ENCODE measurements around the gene MIER2.

MIER2 gene

DNA sequence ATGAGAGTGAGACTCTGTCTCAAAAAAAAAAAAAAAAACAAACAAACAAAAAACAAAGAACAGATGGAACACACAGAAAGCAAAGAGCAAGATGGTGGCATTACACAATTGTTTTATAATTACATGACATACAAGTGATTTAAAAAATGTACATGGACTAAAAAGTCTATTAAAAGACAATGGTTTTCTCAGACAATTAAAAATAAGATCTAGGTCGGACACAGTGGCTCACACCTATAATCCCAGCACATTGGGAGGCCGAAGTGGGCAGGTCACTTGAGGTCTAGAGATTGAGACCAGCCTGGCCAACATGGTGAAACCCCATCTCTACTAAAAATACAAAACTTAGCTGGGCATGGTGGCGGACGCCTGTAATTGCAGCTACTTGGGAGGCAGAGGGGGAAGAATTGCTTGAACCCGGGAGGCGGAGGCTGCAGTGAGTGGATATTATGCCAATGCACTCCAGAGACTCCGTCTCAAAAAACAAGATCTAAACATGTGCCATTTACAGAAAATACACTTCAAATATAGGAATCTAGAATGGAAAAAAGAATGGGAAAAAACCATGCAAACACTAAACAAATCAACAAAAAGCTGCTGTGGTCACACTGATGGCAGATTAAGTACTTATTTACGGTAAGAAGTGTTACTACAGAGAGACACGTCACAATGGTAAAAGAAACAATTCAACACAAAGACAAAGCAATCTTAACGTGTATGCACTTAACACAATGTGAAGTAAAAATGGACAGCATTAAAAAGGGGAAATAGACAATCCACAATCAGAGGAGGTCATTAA, 26.7 kb downstream of the MIER2 start:
- Histone ChIP-seq H3K27ac (replicated peaks) (no peak overlapping the region), H3K27me3 (ENCODE audit: insufficient read depth, poor library complexity, severe bottlenecking) (no peaks in the 10 kb centered on the region), H3K4me3 (replicated peaks; ENCODE audit: insufficient read depth, low read length) (no peak overlapping the region)
- no peak for DNase-seq (ENCODE audit: low read depth in 1 of 2, low spot score in 1 of 2)
- no peak for TF ChIP-seq GABPA (IDR thresholded peaks at IDR 0.05; ENCODE audit: low read depth)
- no peak for TF ChIP-seq SPI1 (IDR thresholded peaks at IDR 0.05; ENCODE audit: borderline replicate concordance, low read depth)
- TF ChIP-seq REST (IDR thresholded peaks at IDR 0.05; ENCODE audit: insufficient replicate concordance, low read depth), result no peak
- TF ChIP-seq, protein P1, sequence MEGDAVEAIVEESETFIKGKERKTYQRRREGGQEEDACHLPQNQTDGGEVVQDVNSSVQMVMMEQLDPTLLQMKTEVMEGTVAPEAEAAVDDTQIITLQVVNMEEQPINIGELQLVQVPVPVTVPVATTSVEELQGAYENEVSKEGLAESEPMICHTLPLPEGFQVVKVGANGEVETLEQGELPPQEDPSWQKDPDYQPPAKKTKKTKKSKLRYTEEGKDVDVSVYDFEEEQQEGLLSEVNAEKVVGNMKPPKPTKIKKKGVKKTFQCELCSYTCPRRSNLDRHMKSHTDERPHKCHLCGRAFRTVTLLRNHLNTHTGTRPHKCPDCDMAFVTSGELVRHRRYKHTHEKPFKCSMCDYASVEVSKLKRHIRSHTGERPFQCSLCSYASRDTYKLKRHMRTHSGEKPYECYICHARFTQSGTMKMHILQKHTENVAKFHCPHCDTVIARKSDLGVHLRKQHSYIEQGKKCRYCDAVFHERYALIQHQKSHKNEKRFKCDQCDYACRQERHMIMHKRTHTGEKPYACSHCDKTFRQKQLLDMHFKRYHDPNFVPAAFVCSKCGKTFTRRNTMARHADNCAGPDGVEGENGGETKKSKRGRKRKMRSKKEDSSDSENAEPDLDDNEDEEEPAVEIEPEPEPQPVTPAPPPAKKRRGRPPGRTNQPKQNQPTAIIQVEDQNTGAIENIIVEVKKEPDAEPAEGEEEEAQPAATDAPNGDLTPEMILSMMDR (IDR thresholded peaks at IDR 0.05; ENCODE audit: insufficient read depth, low read length), result no peak
- no peak for TF ChIP-seq POLR2AphosphoS5 (IDR thresholded peaks at IDR 0.05; ENCODE audit: low read depth)

DNA sequence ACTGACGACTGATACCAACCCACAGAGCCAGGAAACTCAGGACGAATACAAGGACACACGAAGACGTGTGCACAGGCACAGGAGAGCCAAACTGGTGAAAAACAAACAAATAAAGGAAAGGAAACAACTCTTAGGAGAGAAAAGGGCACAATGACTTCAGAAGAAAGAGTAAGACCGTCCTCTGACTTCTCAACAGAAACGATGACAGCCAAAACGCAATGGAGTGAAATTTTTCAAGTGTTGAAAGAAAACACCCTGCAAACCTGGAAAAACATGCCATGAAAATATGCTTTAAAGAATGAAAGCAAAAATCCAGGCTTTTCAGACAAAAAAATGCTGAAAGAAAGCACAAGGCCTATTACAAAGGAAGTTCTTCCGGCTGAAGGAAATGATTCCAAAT, 28.8 kb downstream of the MIER2 start:
- Histone ChIP-seq H3K4me3 (replicated peaks; ENCODE audit: insufficient read depth, low read length) (no peak overlapping the region), H3K27me3 (ENCODE audit: insufficient read depth, poor library complexity, severe bottlenecking) (no peaks in the 10 kb centered on the region), H3K27ac (replicated peaks) (no peak overlapping the region)
- no peak for DNase-seq (ENCODE audit: low read depth in 1 of 2, low spot score in 1 of 2)
- no peak for TF ChIP-seq REST (IDR thresholded peaks at IDR 0.05; ENCODE audit: insufficient replicate concordance, low read depth)
- no peak for TF ChIP-seq SPI1 (IDR thresholded peaks at IDR 0.05; ENCODE audit: borderline replicate concordance, low read depth)
- no peak for TF ChIP-seq GABPA (IDR thresholded peaks at IDR 0.05; ENCODE audit: low read depth)
- TF ChIP-seq POLR2AphosphoS5 (IDR thresholded peaks at IDR 0.05; ENCODE audit: low read depth), result no peak
- TF ChIP-seq, protein P1 (IDR thresholded peaks at IDR 0.05; ENCODE audit: insufficient read depth, low read length), result no peak

- H3K27me3 ChIP-seq (ENCODE audit: insufficient read depth, poor library complexity, severe bottlenecking), result no peaks in the 10 kb centered on the region
- TF ChIP-seq REST (IDR thresholded peaks at IDR 0.05; ENCODE audit: insufficient replicate concordance, low read depth) (no peak), POLR2AphosphoS5 (IDR thresholded peaks at IDR 0.05; ENCODE audit: low read depth) (no peak), GABPA (IDR thresholded peaks at IDR 0.05; ENCODE audit: low read depth) (no peak), SPI1 (IDR thresholded peaks at IDR 0.05; ENCODE audit: borderline replicate concordance, low read depth) (no peak)
- TF ChIP-seq, protein P1 (IDR thresholded peaks at IDR 0.05; ENCODE audit: insufficient read depth, low read length), result no peak
- H3K4me3 ChIP-seq (replicated peaks; ENCODE audit: insufficient read depth, low read length), result no peak overlapping the region
- no peak for DNase-seq (ENCODE audit: low read depth in 1 of 2, low spot score in 1 of 2)
- no peak overlapping the region for H3K27ac ChIP-seq (replicated peaks)
These were observed 30.4 kb downstream of the MIER2 start for GRCh38 chr19:313988-314815.
